ENCODE data around the gene CD84. TPM values are rescaled to one million over a fixed set of nuclear protein-coding genes. Genes with fewer than 3 reads are reported as not detected.
"Not testable (repeated sequence)": the region's sequence is repeated elsewhere in the genome, so short reads cannot be mapped to it uniquely, and the experiment has no call there.

CD84 gene
- total and polyA plus RNA-seq, 12 donors: 0.25 to 11.8 (median 1.6) TPM

DNA sequence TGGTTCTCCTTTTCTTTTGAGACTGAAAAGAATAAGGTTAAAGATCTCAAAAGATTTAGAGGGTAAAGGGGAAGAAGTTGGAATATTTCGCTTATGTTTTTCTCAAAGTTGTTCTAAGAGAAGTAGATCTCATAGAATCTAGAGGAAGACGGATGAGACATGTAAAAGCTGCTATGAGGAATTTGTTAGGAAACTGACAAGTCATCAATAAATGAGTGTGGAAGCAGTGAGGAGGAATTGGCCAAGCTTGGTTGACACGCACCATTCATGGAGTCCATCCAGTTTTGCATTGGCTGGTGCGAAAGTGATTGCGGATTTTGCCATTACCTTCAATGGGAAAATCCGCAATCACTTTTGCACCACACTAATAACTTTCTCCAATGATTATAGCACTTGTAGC, 76.2 kb downstream of the CD84 start:
- H3K4me3 ChIP-seq: no peak overlapping the region
- H3K27me3 ChIP-seq: peaks cover 0 to 8% (median 0%) of the 10 kb centered on the region in 7 donors
- no peak for TF ChIP-seq CTCF (IDR thresholded peaks at IDR 0.05)
- 93% methylated on average over 6 of the region's 6 CpGs for WGBS, 2 donors
- H3K36me3 ChIP-seq: no peaks in the 10 kb centered on the region
- H3K9me3 ChIP-seq: peaks cover 0 to 53% (median 14%) of the 10 kb centered on the region in 11 donors
- intact Hi-C loops (cut with DNase I): loop anchor here in 1 of 10 donors (10.0 kb wide), 1 partner anchor 442 kb away; no protein-coding TSS in a partner anchor
- no peak overlapping the region for H3K27ac ChIP-seq
- ATAC-seq: no peak
- peaks cover 0 to 7% (median 0%) of the 10 kb centered on the region in 9 donors for H3K4me1 ChIP-seq
- no peak for DNase-seq

GRCh38 chr1:160500321-160500990, 78.8 kb downstream of the CD84 start:
- Histone ChIP-seq H3K36me3 (no peaks in the 10 kb centered on the region), H3K4me1 (peaks cover 0 to 7% (median 0%) of the 10 kb centered on the region in 9 donors), H3K9me3 (peaks cover 0 to 28% (median 7%) of the 10 kb centered on the region in 11 donors), H3K27ac (peak overlapping the region in 1 of 10 donors; percentile 76), H3K4me3 (no peak overlapping the region), H3K27me3 (peaks cover 0 to 8% (median 0%) of the 10 kb centered on the region in 7 donors)
- DNase-seq (no peak), ATAC-seq (no peak)
- TF ChIP-seq CTCF (IDR thresholded peaks at IDR 0.05): no peak
- 47 to 57% methylated on average over 1 of the region's 1 CpG for WGBS, 2 donors
- intact Hi-C loops (cut with DNase I): loop anchor here in 1 of 10 donors (10.0 kb wide), 1 partner anchor 444 kb away; no protein-coding TSS in a partner anchor

DNA sequence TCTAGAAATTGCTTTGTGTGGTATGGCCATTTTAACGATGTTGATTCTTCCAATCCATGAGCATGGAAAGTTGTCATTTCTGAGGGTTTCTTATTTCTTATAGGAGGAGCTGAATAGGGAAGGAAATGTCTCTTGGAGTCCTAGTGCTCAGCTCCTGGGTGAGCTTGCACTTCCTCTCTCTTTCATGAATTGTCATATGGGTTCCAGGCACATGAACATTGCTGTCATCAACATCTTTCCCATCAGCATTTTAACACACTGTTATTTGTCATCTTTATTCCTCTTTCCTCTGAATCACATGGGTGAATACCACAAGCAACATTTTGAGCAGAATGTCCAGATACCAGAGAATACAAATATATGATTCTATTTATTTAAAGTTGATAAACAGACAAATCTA, 79.7 kb downstream of the CD84 start:
- Histone ChIP-seq H3K27me3 (peaks cover 0 to 8% (median 0%) of the 10 kb centered on the region in 7 donors), H3K36me3 (no peaks in the 10 kb centered on the region), H3K4me3 (no peak overlapping the region), H3K27ac (peak overlapping the region in 1 of 10 donors; percentile 79), H3K9me3 (peaks cover 0 to 20% (median 4%) of the 10 kb centered on the region in 11 donors), H3K4me1 (peaks cover 0 to 7% (median 0%) of the 10 kb centered on the region in 9 donors)
- intact Hi-C loops (cut with DNase I): loop anchor here in 1 of 10 donors (10.0 kb wide), 1 partner anchor 445 kb away; no protein-coding TSS in a partner anchor
- peak in 6 of 8 donors; percentile 43 to 79 (median 67) for ATAC-seq
- no peak for DNase-seq
- no peak for TF ChIP-seq CTCF (IDR thresholded peaks at IDR 0.05)
- WGBS, 2 donors: 76 to 92% methylated on average over 1 of the region's 1 CpG

DNA sequence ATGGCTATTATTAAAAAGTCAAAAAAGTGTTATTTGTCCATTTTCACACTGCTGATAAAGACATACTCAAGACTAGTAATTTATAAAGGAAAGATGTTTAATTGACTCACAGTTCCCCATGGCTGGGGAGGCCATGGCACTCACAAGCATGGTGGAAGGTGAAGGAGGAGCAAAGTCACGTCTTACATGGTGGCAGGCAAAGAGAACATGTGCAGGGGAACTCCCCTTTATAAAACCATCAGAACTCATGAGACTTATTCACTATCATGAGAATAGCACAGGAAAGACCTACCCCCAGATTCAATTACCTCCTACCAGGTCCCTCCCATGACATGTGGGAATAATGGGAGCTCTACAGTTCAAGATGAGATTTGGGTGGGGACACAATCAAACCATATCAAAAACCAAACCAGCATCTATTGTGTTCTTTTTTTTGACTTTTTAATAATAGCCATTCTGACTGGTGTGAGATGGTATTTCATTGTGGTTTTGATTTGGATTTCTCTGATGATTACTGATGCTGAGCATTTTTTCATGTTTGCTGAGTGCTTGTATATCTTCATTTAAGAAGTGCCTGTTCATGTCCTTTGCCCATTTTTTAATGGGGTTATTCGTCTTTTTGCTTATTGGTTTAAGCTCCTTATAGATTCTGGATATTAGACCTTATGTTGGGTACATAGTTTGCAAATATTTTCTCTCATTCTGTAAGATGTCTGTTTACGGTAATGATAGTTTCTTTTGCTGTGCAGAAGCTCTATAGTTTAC, 80.8 kb downstream of the CD84 start:
- Histone ChIP-seq H3K27ac (peak overlapping the region in 1 of 10 donors; percentile 79), H3K9me3 (peaks cover 0 to 20% (median 0%) of the 10 kb centered on the region in 11 donors)
- H3K4me1 ChIP-seq; H3K27me3 ChIP-seq; ATAC-seq; intact Hi-C loops (cut with DNase I); H3K4me3 ChIP-seq; DNase-seq; H3K36me3 ChIP-seq: not testable (repeated sequence)
- 72 to 80% methylated on average over 3 of the region's 3 CpGs for WGBS, 2 donors
